NT2/D1 (cell line): ENCODE measurements around the gene LRRC49.

Source experiments
- SUZ12 ChIP-seq: IDR thresholded peaks from 2 replicates; pipeline ENCODE4 v1.6.1; 2011; ENCODE audit not compliant: insufficient read length, insufficient read depth; ENCODE audit errors: extremely low read depth
- YY1 ChIP-seq: IDR thresholded peaks from 2 replicates; pipeline ENCODE4 v1.6.1; 2011; ENCODE audit not compliant: insufficient read length, insufficient read depth
- ZNF274 ChIP-seq: IDR thresholded peaks from 2 replicates; pipeline ENCODE4 v1.6.1; 2011; ENCODE audit warnings: mild to moderate bottlenecking, low read depth, low read length

DNA sequence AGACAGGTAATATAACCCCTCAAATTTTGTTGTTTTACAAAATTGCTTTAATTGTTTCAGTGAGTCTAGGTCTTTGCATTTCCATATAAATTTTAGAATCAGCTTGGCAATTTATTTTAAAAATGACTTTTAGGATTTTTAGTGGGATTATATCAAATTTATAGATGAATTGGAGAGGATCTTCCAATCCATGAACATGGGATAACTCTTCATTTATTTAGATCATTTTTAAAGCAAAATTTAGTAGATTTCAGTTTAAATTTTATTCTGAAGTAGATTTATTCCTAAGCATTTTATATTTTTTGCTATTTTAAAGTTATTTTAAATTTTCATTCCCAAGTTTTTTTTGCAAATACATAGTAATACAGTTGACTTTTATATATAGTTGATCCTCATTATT is 164.5 kb downstream of the LRRC49 start:
- TF ChIP-seq YY1: no peak
- no peak for TF ChIP-seq ZNF274
- no peak for TF ChIP-seq SUZ12
